Placental pericyte (primary cell): ENCODE results near the gene ERBB3. TPM values are rescaled to one million over a fixed set of nuclear protein-coding genes. Genes with fewer than 3 reads are reported as not detected.

Experiments
- total RNA-seq: library from RNA; depleted of rRNA; stranded (reverse); fragments of >200 nt; gene quantifications from 2 replicates; pipeline ENCODE4 v1.2.3, GENCODE V29; 2012

Gene ERBB3
- under 0.01 and 0.22 TPM in 2 replicates for total RNA-seq

DNA sequence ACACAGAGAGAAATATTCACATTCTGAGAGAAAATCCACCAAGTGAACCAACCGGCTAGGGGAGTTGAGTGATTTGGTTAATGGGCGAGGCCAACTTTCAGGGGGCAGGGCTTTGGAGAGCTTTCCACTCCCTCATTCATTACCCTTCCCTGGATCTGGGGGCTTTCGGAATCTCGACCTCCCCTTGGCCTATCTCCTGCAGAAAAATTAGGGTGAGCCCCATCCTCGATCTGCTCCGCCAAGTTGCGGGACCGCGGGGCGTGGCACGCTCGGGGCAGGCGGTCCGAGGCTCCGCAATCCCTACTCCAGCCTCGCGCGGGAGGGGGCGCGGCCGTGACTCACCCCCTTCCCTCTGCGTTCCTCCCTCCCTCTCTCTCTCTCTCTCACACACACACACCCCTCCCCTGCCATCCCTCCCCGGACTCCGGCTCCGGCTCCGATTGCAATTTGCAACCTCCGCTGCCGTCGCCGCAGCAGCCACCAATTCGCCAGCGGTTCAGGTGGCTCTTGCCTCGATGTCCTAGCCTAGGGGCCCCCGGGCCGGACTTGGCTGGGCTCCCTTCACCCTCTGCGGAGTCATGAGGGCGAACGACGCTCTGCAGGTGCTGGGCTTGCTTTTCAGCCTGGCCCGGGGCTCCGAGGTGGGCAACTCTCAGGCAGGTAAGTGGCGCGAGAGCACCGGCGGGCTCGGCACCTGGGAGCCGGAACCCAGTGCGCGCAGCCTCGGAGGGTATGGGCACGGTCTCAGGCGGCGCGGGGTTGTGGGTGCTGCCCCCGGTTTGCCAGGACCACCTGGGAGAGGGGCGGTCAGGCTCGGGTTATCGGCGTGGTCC lies at the start of gene ERBB3:
TSS of gene ERBB3 (plus strand) at position 443 of the 833 bp plus-strand sequence. CDS start at position 579, 136 bp downstream.

DNA sequence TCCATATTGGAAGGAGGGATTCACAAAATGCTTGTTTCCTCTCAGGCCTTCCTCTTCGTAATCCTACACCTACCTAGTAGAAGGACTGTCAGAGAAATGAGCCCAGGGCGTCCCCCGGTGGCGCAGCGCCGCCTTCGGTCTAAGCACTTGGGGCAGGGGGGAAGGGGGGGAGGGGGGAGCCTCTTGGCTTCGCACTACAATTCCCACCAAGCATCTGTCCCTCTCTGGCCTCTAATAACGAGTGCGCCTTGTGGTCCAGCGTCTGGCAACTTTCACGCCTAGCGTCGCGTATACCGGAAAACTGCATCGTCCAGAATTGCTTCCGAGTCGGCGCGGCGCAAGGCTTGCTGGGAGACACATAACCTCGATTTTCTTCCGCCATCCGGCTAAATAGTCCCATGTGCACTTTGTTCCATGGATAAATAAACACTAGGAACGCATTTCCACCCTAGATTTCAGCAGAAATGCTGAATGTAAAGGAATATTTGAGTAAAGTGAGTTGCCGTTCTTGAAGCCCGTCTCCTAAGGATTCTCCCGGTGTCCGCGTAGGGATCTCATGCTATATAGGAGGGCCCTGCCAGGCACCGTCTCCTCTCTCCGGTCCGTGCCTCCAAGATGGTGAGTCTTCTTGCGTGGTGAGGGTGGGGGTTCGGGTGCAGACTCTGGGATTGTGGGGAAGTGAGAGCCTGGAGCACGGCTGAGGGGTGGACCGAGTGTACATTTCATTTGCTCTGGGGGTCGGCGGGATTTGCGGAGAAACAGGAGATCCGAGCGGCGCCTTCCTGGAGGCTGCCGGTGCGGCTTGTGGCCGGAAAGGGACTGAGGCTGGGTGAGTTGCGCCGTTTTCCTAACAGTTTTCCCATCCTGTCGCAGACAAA lies 38.2 kb upstream of the ERBB3 start, which contains the start of gene RPS26:
TSS of gene RPS26 (plus strand) at position 367 of the 878 bp plus-strand sequence. CDS start at position 616, 249 bp downstream.

DNA sequence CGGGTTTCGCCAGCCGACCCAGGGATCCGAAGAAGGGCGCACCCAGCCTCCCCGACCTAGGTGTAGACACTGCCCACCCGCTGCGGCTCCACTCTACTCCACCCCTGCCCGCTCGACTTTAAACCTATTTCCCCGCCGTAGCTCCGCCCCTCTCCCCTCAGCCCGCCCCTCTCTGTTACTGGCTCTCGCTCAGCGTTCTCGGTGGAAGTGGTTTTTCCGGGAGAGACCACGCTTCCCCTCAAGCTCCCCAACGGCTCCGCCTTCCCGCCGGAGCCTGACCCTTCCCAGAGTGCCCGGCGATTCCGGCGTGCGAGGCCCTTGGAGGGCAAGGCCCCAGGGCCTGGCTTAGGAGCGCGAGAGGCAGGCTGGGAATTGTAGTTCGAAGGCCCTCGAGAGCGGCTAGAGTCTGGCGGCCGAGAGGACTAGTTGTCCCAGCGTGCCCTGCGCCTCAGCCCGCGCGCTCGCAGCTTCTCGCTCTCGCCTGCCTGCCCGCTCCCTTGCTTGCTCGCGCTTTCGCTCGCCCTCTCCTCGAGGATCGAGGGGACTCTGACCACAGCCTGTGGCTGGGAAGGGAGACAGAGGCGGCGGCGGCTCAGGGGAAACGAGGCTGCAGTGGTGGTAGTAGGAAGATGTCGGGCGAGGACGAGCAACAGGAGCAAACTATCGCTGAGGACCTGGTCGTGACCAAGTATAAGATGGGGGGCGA lies 24.3 kb downstream of the ERBB3 start, which contains the start of gene PA2G4:
TSS of gene PA2G4 (plus strand) at position 451 of the 706 bp plus-strand sequence. CDS start at position 630, 179 bp downstream.

DNA sequence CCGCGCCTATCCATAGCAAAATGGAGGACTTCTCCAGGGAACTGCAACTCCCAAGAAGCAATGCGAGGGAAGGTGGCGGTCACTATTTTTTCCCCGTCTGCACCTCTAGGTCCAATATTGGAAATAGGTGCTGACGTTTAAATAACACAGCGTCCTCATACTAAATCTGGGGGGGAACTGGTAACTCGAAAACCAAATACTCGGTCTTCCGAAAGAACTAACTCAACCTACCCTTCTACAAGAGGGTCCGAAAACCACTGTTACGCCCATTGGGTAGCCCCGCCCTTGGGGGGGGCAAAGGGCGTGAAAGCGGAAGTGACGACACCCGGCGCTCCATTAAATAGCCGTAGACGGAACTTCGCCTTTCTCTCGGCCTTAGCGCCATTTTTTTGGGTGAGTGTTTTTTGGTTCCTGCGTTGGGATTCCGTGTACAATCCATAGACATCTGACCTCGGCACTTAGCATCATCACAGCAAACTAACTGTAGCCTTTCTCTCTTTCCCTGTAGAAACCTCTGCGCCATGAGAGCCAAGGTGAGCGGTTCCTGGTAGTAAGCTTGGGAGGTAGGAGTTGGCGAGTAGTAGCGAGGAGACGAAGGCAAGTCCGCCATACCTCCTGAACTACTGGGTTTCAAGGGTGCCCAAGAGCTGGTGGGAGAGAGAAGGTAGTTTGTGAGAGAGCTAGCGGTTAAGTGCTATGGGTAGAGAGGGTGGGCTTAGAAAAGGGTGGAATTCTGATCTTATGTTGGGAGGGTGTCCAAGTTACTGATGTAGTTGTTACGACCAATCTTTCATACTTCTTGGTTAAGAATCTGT lies 36.5 kb downstream of the ERBB3 start, which contains the start of gene RPL41:
TSS of gene RPL41 (plus strand) at position 367 of the 815 bp plus-strand sequence.

DNA sequence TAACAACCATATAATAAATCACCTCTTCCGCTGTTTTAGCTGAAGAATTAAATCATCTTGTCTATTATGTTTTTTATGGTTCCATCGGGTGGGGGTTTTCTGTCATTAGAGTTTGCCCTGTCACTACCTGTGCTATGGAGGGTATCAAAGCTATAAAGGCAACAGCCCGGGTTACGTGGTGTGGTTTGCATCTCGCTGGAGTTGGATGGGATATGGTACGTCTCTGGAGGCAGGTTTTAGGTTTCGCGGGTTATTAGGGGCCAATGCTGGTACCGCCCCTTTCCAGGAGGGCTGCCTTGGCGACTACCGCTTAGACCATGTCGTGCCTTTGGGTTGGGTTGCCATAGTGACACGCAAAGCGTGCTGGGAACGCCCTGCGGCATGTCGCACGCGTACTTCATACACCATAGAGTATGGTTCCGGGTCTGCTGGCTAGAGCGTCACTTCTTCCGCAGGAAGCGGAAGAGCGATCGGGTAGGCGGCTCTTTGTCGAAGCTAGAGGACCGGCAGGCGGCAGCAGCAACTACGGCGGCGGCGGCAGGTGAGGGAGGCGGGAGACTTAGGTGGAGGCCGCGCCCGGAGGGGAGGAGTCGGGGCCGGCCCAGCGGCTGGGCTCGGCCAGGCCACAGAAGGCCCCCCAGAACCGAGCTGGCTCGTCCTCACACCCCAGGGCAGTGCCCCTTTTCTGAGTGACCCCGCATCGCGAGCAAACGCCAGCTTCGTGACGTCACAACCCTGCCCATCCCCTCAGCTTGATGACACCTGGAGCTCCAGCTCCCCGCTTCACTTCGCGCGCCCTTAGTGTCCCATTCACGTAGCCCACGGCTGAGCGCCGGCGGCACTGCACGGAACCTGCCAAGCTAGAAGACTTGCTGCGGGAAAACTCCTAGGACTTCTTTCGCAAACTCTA lies 38.1 kb downstream of the ERBB3 start, which contains the start of gene ZC3H10:
TSS of gene ZC3H10 (plus strand) at position 489 of the 910 bp plus-strand sequence. CDS start 2,297 bp downstream, outside the sequence.

DNA sequence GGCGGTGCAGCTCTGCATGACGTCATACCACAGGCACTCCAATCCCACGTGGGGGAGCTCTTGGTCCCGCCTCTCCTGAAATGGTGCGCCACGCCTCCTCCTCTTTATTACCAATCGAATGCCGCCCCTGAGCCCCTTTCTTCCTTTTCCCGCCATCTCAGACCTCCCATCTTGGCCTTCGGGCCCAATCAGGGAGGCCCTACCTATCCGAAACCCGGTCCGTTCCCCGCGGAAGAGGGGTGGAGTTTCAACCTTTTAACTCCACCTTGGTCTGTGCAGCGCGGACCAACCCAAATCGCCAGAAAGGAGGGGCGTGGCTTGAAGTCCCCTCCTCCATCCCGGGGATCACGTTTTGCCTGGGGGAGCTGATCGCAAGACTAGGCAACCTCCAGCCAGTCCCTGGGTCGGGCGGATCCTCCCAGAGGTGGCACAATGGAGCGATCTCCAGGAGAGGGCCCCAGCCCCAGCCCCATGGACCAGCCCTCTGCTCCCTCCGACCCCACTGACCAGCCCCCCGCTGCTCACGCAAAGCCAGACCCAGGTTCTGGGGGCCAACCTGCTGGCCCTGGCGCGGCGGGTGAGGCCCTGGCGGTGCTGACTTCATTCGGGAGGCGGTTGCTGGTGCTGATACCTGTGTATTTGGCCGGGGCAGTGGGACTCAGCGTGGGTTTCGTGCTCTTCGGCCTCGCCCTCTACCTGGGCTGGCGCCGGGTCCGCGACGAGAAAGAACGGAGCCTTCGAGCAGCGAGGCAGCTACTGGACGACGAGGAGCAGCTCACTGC lies 48.1 kb downstream of the ERBB3 start, which contains the start of gene ESYT1:
TSS of gene ESYT1 (plus strand) at position 380 of the 782 bp plus-strand sequence. CDS start at position 433, 53 bp downstream.

DNA sequence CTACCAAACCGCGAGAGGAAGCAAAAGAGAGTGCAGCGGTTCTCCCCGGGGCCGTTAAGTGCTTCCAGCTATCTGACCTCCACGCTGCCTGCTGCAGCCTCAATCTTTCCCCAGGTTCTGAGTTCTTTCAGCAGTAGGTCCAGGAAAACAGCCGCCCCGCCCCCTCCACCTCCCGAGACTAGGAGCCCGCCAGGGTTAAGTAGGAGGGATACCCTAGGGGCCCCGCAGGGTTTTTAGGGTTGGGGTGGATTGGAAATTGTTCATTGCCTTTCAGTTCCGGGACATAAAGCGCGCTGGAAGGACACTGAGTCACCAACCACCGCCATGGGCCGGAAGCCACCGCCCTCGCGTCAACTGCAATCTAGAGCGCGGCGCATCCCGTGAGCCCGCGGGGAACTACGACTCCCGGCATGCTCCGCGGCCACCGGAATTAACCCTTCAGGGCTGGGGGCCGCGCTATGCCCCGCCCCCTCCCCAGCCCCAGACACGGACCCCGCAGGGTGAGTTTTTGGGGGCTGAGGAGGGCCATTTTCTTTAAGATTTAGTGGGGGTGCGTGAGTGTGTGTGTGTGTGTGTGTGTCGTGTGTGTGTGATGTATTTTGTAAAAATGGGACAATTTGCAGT lies 72.3 kb downstream of the ERBB3 start, which contains the start of gene MYL6B:
TSS of gene MYL6B (plus strand) at position 456 of the 624 bp plus-strand sequence. CDS start 1,332 bp downstream, outside the sequence.

Other genes with a start within 250 kb of the ERBB3 start
- gene MMP19, start 237.2 kb upstream of the ERBB3 start, total RNA-seq = 9.0 and 11.2 TPM in 2 replicates
- gene PYM1, start 152.3 kb upstream of the ERBB3 start, total RNA-seq = 27.9 and 33.9 TPM in 2 replicates
- gene DGKA, start 149.0 kb upstream of the ERBB3 start, total RNA-seq = 32.4 and 42.4 TPM in 2 replicates
- 0.72 and 0.88 TPM in 2 replicates for gene PMEL, start 114.1 kb upstream of the ERBB3 start, total RNA-seq
- gene CDK2, start 113.3 kb upstream of the ERBB3 start, total RNA-seq = 7.2 and 73.4 TPM in 2 replicates
- 77.3 and 104 TPM in 2 replicates for gene RAB5B, start 106.1 kb upstream of the ERBB3 start, total RNA-seq
- 5.9 and 17.3 TPM in 2 replicates for gene SUOX, start 82.9 kb upstream of the ERBB3 start, total RNA-seq
- 2.8 and 4.9 TPM in 2 replicates for gene IKZF4, start 59.1 kb upstream of the ERBB3 start, total RNA-seq
- 329 and 597 TPM in 2 replicates for gene RPS26, start 38.2 kb upstream of the ERBB3 start, total RNA-seq
- 136 and 194 TPM in 2 replicates for gene PA2G4, start 24.4 kb downstream of the ERBB3 start, total RNA-seq
- gene RPL41, start 36.5 kb downstream of the ERBB3 start, total RNA-seq = 918 and 4,761 TPM in 2 replicates
- gene ZC3H10, start 38.1 kb downstream of the ERBB3 start, total RNA-seq = 5.0 and 7.4 TPM in 2 replicates
- 334 and 363 TPM in 2 replicates for gene ESYT1, start 48.1 kb downstream of the ERBB3 start, total RNA-seq
- gene MYL6B, start 72.4 kb downstream of the ERBB3 start, total RNA-seq = 39.5 and 81.2 TPM in 2 replicates
- 1,095 and 1,312 TPM in 2 replicates for gene MYL6, start 78.2 kb downstream of the ERBB3 start, total RNA-seq
- 45.4 and 50.1 TPM in 2 replicates for gene SMARCC2, start 109.3 kb downstream of the ERBB3 start, total RNA-seq
- 104 and 236 TPM in 2 replicates for gene RNF41, start 141.8 kb downstream of the ERBB3 start, total RNA-seq
- gene NABP2, start 144.2 kb downstream of the ERBB3 start, total RNA-seq = 26.3 and 42.1 TPM in 2 replicates
- gene SLC39A5, start 149.9 kb downstream of the ERBB3 start, total RNA-seq = not detected in 2 replicates
- 21.2 and 39.4 TPM in 2 replicates for gene ANKRD52, start 178.2 kb downstream of the ERBB3 start, total RNA-seq
- gene COQ10A, start 186.8 kb downstream of the ERBB3 start, total RNA-seq = 10.3 and 14.9 TPM in 2 replicates
- 83.4 and 160 TPM in 2 replicates for gene CS, start 220.2 kb downstream of the ERBB3 start, total RNA-seq
- gene CNPY2, start 235.8 kb downstream of the ERBB3 start, total RNA-seq = 84.8 and 105 TPM in 2 replicates